Embryonic facial prominence (tissue), 1 donor: ENCODE data around the gene DNAJB6.

Source experiments
- DNase-seq: peaks from one replicate; pipeline ENCODE4 v3.0.0-alpha.2; 2016; ENCODE audit errors: extremely low spot score

Gene DNAJB6

GRCh38 chr7:157409753-157410727, 73.2 kb downstream of the DNAJB6 start:
- DNase-seq: no peak

GRCh38 chr7:157410831-157411556, 74.2 kb downstream of the DNAJB6 start:
- DNase-seq: no peak

- DNase-seq: no peak
These were observed 74.8 kb downstream of the DNAJB6 start for GRCh38 chr7:157411580-157411979.

GRCh38 chr7:157412021-157412443, 75.2 kb downstream of the DNAJB6 start:
- no peak for DNase-seq

GRCh38 chr7:157412491-157413180, 75.8 kb downstream of the DNAJB6 start:
- no peak for DNase-seq

GRCh38 chr7:157413881-157414701, 77.3 kb downstream of the DNAJB6 start:
- DNase-seq: no peak

GRCh38 chr7:157414702-157415096, 77.9 kb downstream of the DNAJB6 start:
- DNase-seq: no peak

- no peak for DNase-seq
These were observed 78.7 kb downstream of the DNAJB6 start for GRCh38 chr7:157415486-157415885.

GRCh38 chr7:157416011-157416410, 79.2 kb downstream of the DNAJB6 start:
- no peak for DNase-seq

- DNase-seq: no peak
These were observed 81.6 kb downstream of the DNAJB6 start for GRCh38 chr7:157418204-157419034.

- DNase-seq: no peak
These were observed 82.2 kb downstream of the DNAJB6 start for GRCh38 chr7:157419035-157419293.

- DNase-seq: no peak
These were observed 85.5 kb downstream of the DNAJB6 start for GRCh38 chr7:157422279-157422678.

- no peak for DNase-seq
These were observed 86.5 kb downstream of the DNAJB6 start for GRCh38 chr7:157423348-157423747.

GRCh38 chr7:157423886-157424565, 87.2 kb downstream of the DNAJB6 start:
- no peak for DNase-seq

GRCh38 chr7:157425137-157425731, 88.4 kb downstream of the DNAJB6 start:
- no peak for DNase-seq

- no peak for DNase-seq
These were observed 89.0 kb downstream of the DNAJB6 start for GRCh38 chr7:157425761-157426160.

GRCh38 chr7:157426463-157427301, 89.9 kb downstream of the DNAJB6 start:
- no peak for DNase-seq

GRCh38 chr7:157427811-157428553, 91.2 kb downstream of the DNAJB6 start:
- DNase-seq: no peak
